CD4-positive, alpha-beta T cell treated with Interleukin-6 at 100 ng/mL for 8 hours (primary cell): ENCODE data around the gene MINPP1.

Source experiments
- DNase-seq: peaks from one replicate; pipeline ENCODE4 v3.0.0-alpha.2; 2020; ENCODE audit warnings: mixed read lengths, low spot score

Gene MINPP1

GRCh38 chr10:87523731-87524130 lies 19.0 kb downstream of the MINPP1 start:
- no peak for DNase-seq

- no peak for DNase-seq
Measured at GRCh38 chr10:87524296-87524695, 19.6 kb downstream of the MINPP1 start.

- no peak for DNase-seq
Measured at GRCh38 chr10:87531908-87532622, 27.4 kb downstream of the MINPP1 start.

- no peak for DNase-seq
Measured at GRCh38 chr10:87532696-87533095, 28.0 kb downstream of the MINPP1 start.

GRCh38 chr10:87534173-87534858 lies 29.6 kb downstream of the MINPP1 start:
- no peak for DNase-seq

- DNase-seq = no peak
Measured at GRCh38 chr10:87538092-87539015, 33.7 kb downstream of the MINPP1 start.

GRCh38 chr10:87541114-87541513 lies 36.4 kb downstream of the MINPP1 start:
- no peak for DNase-seq

GRCh38 chr10:87544721-87545120 lies 40.0 kb downstream of the MINPP1 start:
- no peak for DNase-seq

GRCh38 chr10:87545783-87546182 lies 41.1 kb downstream of the MINPP1 start:
- no peak for DNase-seq

GRCh38 chr10:87546210-87546609 lies 41.5 kb downstream of the MINPP1 start:
- no peak for DNase-seq

- no peak for DNase-seq
Measured at GRCh38 chr10:87546971-87547413, 42.3 kb downstream of the MINPP1 start.

- DNase-seq = no peak
Measured at GRCh38 chr10:87547734-87548311, 43.1 kb downstream of the MINPP1 start.

GRCh38 chr10:87550741-87551140 lies 46.0 kb downstream of the MINPP1 start:
- no peak for DNase-seq

GRCh38 chr10:87551326-87551725 lies 46.6 kb downstream of the MINPP1 start:
- no peak for DNase-seq

- DNase-seq = no peak
Measured at GRCh38 chr10:87552248-87552929, 47.7 kb downstream of the MINPP1 start.

- no peak for DNase-seq
Measured at GRCh38 chr10:87557409-87557808, 52.7 kb downstream of the MINPP1 start.

GRCh38 chr10:87558333-87558732 lies 53.6 kb downstream of the MINPP1 start:
- no peak for DNase-seq

- no peak for DNase-seq
Measured at GRCh38 chr10:87559392-87559791, 54.7 kb downstream of the MINPP1 start.

GRCh38 chr10:87560495-87561129 lies 55.9 kb downstream of the MINPP1 start:
- no peak for DNase-seq

- no peak for DNase-seq
Measured at GRCh38 chr10:87562750-87563149, 58.1 kb downstream of the MINPP1 start.

GRCh38 chr10:87565010-87565409 lies 60.3 kb downstream of the MINPP1 start:
- no peak for DNase-seq
